Measurements from ENCODE around the gene UBE2Q2. TPM values are rescaled to one million over a fixed set of nuclear protein-coding genes. Genes with fewer than 3 reads are reported as not detected.

The UBE2Q2 gene
- total RNA-seq, 1 donor from 2014 or later: 29.6 TPM

GRCh38 chr15:75921732-75922703 is 78.8 kb downstream of the UBE2Q2 start:
- Histone ChIP-seq H3K27ac (no peak overlapping the region), H3K36me3 (peaks cover 21% of the 10 kb centered on the region), H3K27me3 (no peaks in the 10 kb centered on the region), H3K4me1 (no peaks in the 10 kb centered on the region), H3K9me3 (no peaks in the 10 kb centered on the region), H3K4me3 (no peak overlapping the region)
- ATAC-seq: peak; percentile 53
- DNase-seq: no peak
- intact Hi-C loops (cut with DNase I): no loop called here
- TF ChIP-seq CTCF (IDR thresholded peaks at IDR 0.05): peak; percentile 39

GRCh38 chr15:75923756-75924155 is 80.5 kb downstream of the UBE2Q2 start:
- no peak for DNase-seq
- no peak overlapping the region for H3K27ac ChIP-seq
- H3K9me3 ChIP-seq: no peaks in the 10 kb centered on the region
- no peaks in the 10 kb centered on the region for H3K27me3 ChIP-seq
- H3K4me3 ChIP-seq: no peak overlapping the region
- intact Hi-C loops (cut with DNase I): no loop called here
- no peak for ATAC-seq
- H3K4me1 ChIP-seq: no peaks in the 10 kb centered on the region
- H3K36me3 ChIP-seq: peaks cover 10% of the 10 kb centered on the region
- no peak for TF ChIP-seq CTCF (IDR thresholded peaks at IDR 0.05)

- Histone ChIP-seq H3K9me3 (no peaks in the 10 kb centered on the region), H3K4me3 (no peak overlapping the region), H3K4me1 (no peaks in the 10 kb centered on the region), H3K27me3 (no peaks in the 10 kb centered on the region), H3K36me3 (peaks cover 5% of the 10 kb centered on the region), H3K27ac (no peak overlapping the region)
- peak; percentile 91 for ATAC-seq
- no peak for TF ChIP-seq CTCF (IDR thresholded peaks at IDR 0.05)
- intact Hi-C loops (cut with DNase I): no loop called here
- peak; percentile 65 for DNase-seq
Observed at GRCh38 chr15:75924576-75924975, 81.3 kb downstream of the UBE2Q2 start.

DNA sequence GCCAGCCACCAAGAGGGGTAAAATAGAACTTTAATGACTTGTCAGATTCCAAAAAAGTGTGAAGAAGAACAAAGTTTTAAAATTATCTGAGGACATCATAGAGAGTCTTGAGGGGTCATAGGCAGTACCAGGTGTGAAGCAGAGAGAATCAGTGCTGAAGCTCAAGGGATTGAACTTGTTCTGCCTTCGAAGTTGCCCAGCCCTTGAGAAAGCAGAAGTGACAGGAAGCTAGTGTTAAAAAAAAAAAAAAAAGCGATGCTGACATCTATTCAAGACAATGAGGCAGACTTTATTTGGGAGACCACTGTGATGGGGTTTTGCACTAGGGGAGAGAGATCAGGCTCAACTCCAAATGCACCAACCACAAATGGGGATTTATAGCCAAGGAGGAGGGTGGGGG is 82.2 kb downstream of the UBE2Q2 start:
- Histone ChIP-seq H3K27ac (no peak overlapping the region), H3K36me3 (peaks cover 13% of the 10 kb centered on the region), H3K9me3 (no peaks in the 10 kb centered on the region), H3K27me3 (no peaks in the 10 kb centered on the region), H3K4me3 (no peak overlapping the region), H3K4me1 (no peaks in the 10 kb centered on the region)
- no peak for ATAC-seq
- no peak for DNase-seq
- no peak for TF ChIP-seq CTCF (IDR thresholded peaks at IDR 0.05)
- intact Hi-C loops (cut with DNase I): no loop called here

- no peak for TF ChIP-seq CTCF (IDR thresholded peaks at IDR 0.05)
- no peak for DNase-seq
- Histone ChIP-seq H3K36me3 (peaks cover 22% of the 10 kb centered on the region), H3K9me3 (no peaks in the 10 kb centered on the region), H3K4me3 (no peak overlapping the region), H3K4me1 (no peaks in the 10 kb centered on the region), H3K27ac (no peak overlapping the region), H3K27me3 (no peaks in the 10 kb centered on the region)
- ATAC-seq: no peak
- intact Hi-C loops (cut with DNase I): no loop called here
Observed at GRCh38 chr15:75926931-75927330, 83.7 kb downstream of the UBE2Q2 start.

All from upper lobe of right lung (tissue), 1 donor.